ENCODE results near the gene AIPL1. TPM values are rescaled to one million over a fixed set of nuclear protein-coding genes. Genes with fewer than 3 reads are reported as not detected.

AIPL1 gene
- total RNA-seq, 3 donors from 2014 or later = not detected

DNA sequence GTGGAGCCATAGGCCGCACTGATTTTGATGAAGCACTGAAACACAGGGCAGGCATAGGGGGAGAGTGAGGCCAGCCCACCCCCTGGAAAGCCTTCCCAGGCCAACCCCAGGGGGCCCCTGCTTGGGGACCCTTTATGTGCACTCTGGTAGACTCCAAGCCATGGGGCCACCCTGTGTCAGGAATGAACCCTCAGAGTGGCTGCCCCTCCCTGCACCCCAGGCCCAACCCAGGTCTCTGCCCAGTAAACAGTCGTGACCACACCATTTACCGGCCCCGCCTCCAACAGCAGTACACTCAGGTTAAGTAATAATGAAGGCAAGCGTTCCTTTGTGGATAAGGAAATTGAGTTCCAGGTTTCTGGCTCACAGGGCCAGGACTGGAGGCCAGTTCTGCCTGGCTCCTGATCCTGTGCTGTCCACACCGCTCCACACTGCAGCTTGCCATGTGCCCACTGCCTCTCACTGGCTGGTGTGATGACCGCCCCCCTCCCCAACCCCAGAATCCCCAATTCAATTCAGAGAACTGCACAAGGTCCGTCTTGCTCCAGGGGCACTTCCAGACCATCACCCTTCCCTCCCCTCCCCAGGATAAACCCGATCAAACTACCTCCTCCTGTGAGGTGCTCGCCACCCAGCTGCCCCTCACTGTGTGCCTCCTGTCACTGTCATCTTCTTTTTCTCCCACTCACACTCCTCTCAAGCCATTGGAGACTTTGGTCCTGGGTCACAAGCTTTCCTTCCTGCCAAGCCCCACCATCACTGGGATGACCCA is 23.0 kb upstream of the AIPL1 start:
- H3K4me3 ChIP-seq = no peak overlapping the region
- intact Hi-C loops (cut with DNase I; ENCODE audit: low total_unique reads) = no loop called here
- H3K27ac ChIP-seq = no peak overlapping the region
- H3K4me1 ChIP-seq = no peaks in the 10 kb centered on the region
- no peaks in the 10 kb centered on the region for H3K36me3 ChIP-seq
- H3K9me3 ChIP-seq = no peaks in the 10 kb centered on the region
- TF ChIP-seq POLR2AphosphoS5 (IDR thresholded peaks at IDR 0.05) (no peak), POLR2A (IDR thresholded peaks at IDR 0.05) (no peak)
- TF ChIP-seq, protein P1, sequence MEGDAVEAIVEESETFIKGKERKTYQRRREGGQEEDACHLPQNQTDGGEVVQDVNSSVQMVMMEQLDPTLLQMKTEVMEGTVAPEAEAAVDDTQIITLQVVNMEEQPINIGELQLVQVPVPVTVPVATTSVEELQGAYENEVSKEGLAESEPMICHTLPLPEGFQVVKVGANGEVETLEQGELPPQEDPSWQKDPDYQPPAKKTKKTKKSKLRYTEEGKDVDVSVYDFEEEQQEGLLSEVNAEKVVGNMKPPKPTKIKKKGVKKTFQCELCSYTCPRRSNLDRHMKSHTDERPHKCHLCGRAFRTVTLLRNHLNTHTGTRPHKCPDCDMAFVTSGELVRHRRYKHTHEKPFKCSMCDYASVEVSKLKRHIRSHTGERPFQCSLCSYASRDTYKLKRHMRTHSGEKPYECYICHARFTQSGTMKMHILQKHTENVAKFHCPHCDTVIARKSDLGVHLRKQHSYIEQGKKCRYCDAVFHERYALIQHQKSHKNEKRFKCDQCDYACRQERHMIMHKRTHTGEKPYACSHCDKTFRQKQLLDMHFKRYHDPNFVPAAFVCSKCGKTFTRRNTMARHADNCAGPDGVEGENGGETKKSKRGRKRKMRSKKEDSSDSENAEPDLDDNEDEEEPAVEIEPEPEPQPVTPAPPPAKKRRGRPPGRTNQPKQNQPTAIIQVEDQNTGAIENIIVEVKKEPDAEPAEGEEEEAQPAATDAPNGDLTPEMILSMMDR (IDR thresholded peaks at IDR 0.05) = no peak
- DNase-seq (ENCODE audit: low spot score in 2 of 2) = no peak
- H3K27me3 ChIP-seq = no peaks in the 10 kb centered on the region

DNA sequence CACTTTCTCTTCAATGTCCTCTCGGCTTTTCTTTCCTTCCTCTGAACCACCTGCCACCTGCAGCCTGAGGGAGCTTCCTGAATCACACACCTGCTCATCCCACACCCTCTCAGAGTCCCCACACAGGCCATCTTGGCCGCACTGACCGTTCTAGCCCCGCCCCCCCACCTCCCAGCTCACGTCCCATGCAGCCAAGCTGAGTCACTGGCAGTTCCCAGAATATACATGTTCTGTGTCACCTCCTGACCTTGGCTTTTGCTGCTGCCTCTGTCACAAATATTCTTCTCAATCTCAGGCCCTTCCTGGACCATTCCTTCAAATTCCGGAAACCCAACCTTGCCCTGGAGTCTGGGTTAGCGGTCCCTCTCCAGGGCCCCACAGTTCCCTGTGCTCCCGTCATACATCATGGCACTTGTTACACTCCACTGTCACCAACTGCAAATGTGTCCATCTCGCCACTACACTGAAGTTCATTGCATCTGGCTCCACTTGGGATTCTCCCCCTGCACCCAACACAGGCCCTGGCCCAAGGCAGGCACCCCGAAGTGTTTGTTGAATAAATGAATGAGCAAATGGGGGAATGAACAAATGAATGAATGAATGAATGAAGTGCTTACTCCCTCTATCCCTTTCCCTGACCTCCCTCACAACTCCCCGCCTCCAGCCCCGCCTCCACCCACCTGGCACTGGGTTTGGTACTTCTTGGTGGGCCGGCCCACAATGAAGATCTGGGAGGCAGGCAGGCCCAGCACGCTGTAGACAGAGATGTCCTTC is 22.2 kb upstream of the AIPL1 start:
- H3K9me3 ChIP-seq = no peaks in the 10 kb centered on the region
- H3K4me3 ChIP-seq = no peak overlapping the region
- no peak overlapping the region for H3K27ac ChIP-seq
- no peaks in the 10 kb centered on the region for H3K36me3 ChIP-seq
- TF ChIP-seq, protein P1 (IDR thresholded peaks at IDR 0.05) = no peak
- TF ChIP-seq POLR2AphosphoS5 (IDR thresholded peaks at IDR 0.05) (no peak), POLR2A (IDR thresholded peaks at IDR 0.05) (no peak)
- DNase-seq (ENCODE audit: low spot score in 2 of 2) = no peak
- no peaks in the 10 kb centered on the region for H3K27me3 ChIP-seq
- no peaks in the 10 kb centered on the region for H3K4me1 ChIP-seq
- intact Hi-C loops (cut with DNase I; ENCODE audit: low total_unique reads) = no loop called here

DNA sequence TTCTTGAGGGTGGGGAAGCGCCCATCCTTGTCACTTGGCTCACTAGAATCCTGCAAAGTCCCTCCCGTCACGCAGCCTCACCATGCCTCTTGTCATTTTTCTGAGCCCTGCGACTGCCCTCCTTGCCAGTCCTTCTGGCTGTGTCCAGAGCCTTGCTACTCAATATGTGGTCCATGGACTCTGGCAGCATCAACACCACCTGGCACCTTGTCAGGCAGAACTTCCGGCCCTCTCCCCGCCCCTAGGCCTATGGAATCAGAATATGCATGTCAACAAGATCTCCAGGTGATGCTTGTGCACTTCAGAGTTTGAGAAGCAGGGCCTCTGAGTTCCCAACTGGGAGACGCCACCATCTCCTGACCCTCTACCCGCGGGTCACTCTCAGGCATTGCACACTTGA is 21.4 kb upstream of the AIPL1 start:
- no peaks in the 10 kb centered on the region for H3K9me3 ChIP-seq
- H3K36me3 ChIP-seq = no peaks in the 10 kb centered on the region
- no peak for DNase-seq (ENCODE audit: low spot score in 2 of 2)
- no peak overlapping the region for H3K4me3 ChIP-seq
- H3K27me3 ChIP-seq = no peaks in the 10 kb centered on the region
- no peaks in the 10 kb centered on the region for H3K4me1 ChIP-seq
- TF ChIP-seq POLR2AphosphoS5 (IDR thresholded peaks at IDR 0.05) (no peak), POLR2A (IDR thresholded peaks at IDR 0.05) (no peak)
- TF ChIP-seq, protein P1 (IDR thresholded peaks at IDR 0.05) = no peak
- no peak overlapping the region for H3K27ac ChIP-seq
- intact Hi-C loops (cut with DNase I; ENCODE audit: low total_unique reads) = no loop called here

DNA sequence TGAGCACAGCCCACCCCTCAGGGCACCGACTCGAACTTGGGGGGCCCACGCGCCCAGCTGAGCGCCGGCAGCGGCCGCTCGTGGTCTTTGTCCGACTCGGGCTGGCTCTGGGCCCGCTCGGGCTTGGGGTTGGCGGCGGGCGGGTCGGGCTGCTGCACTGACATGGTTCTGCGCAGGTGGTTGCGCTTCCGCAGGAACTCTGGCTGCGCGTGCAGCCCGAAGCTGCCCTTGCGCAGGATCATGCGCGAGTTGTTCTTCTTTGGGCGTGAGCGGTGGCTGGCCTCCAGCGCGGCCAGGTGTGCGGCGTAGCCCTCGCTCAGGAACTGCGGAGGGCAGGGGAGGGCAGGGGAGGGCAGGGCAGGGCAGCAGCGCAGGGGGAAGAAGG is 20.4 kb upstream of the AIPL1 start:
- no peaks in the 10 kb centered on the region for H3K36me3 ChIP-seq
- H3K4me3 ChIP-seq = peak overlapping the region in 2 of 3 donors; percentile 44 to 62
- H3K4me1 ChIP-seq = no peaks in the 10 kb centered on the region
- peak overlapping the region in 1 of 2 donors; percentile 43 for H3K27ac ChIP-seq
- no peaks in the 10 kb centered on the region for H3K27me3 ChIP-seq
- intact Hi-C loops (cut with DNase I; ENCODE audit: low total_unique reads) = no loop called here
- no peak for TF ChIP-seq POLR2A (IDR thresholded peaks at IDR 0.05)
- no peak for TF ChIP-seq POLR2AphosphoS5 (IDR thresholded peaks at IDR 0.05)
- TF ChIP-seq, protein P1 (IDR thresholded peaks at IDR 0.05) = no peak
- DNase-seq (ENCODE audit: low spot score in 2 of 2) = no peak
- H3K9me3 ChIP-seq = no peaks in the 10 kb centered on the region
